ENCODE results near the gene MPIG6B.

Gene MPIG6B

GRCh38 chr6:31736021-31736767, 13.0 kb downstream of the MPIG6B start, which contains the start of gene CLIC1:
Gene CLIC1 (minus strand): TSS chr6:31736530. CDS start chr6:31736300, 230 bp downstream.
- TF ChIP-seq CTCF (IDR thresholded peaks at IDR 0.05; ENCODE audit: insufficient read depth, missing control alignments) = no peak
- no peak for FAIRE-seq
- peak; percentile 89 for DNase-seq (ENCODE audit: insufficient read length, low spot score)

- no peak for FAIRE-seq
- no peak for DNase-seq (ENCODE audit: insufficient read length, low spot score)
- no peak for TF ChIP-seq CTCF (IDR thresholded peaks at IDR 0.05; ENCODE audit: insufficient read depth, missing control alignments)
Observed at GRCh38 chr6:31736768-31737314, 13.7 kb downstream of the MPIG6B start.

- no peak for FAIRE-seq
- no peak for TF ChIP-seq CTCF (IDR thresholded peaks at IDR 0.05; ENCODE audit: insufficient read depth, missing control alignments)
- no peak for DNase-seq (ENCODE audit: insufficient read length, low spot score)
Observed at GRCh38 chr6:31737315-31737990, 14.3 kb downstream of the MPIG6B start.

GRCh38 chr6:31737991-31738979, 15.1 kb downstream of the MPIG6B start:
- no peak for DNase-seq (ENCODE audit: insufficient read length, low spot score)
- peak; percentile 21 for TF ChIP-seq CTCF (IDR thresholded peaks at IDR 0.05; ENCODE audit: insufficient read depth, missing control alignments)
- FAIRE-seq = no peak

GRCh38 chr6:31739639-31740396, 16.6 kb downstream of the MPIG6B start, which contains the start of gene MSH5:
Gene MSH5 (plus strand): TSS chr6:31740005. CDS start chr6:31740467, 462 bp downstream.
- no peak for TF ChIP-seq CTCF (IDR thresholded peaks at IDR 0.05; ENCODE audit: insufficient read depth, missing control alignments)
- DNase-seq (ENCODE audit: insufficient read length, low spot score) (peak; percentile 96), FAIRE-seq (no peak)
